WI38 (cell line): Measurements from ENCODE around the gene PARD3.

Experiments used
- H3K4me3 ChIP-seq: 2 replicates; pipeline ENCODE4 v1.5.1; 2011; ENCODE audit warnings: low read depth, mild to moderate bottlenecking, control low read depth, low read length
- TF ChIP-seq, protein P1 (sequence below): IDR thresholded peaks from 2 replicates; pipeline ENCODE4 v1.5.1; 2012; ENCODE audit warnings: low read depth, mild to moderate bottlenecking, control low read depth, low read length

The PARD3 gene

DNA sequence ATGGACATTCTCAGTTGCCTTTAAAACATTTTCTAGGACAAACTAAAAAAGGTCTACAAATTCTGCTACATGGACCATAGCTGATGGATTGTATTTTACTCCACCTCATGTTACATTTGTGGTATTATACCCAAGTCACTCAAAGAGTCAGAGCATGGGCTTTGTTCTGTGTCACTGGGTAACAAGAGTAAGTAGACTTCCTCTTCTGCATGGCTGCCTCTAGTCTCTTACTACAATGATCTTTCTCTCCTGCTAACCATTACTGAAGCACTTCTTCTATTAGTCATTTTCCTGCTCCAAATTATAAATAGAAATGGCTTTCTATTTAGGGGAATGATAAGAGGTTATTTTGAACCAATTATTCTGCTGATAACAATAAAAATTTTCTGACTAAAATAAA is 753.3 kb downstream of the PARD3 start:
- TF ChIP-seq, protein P1, sequence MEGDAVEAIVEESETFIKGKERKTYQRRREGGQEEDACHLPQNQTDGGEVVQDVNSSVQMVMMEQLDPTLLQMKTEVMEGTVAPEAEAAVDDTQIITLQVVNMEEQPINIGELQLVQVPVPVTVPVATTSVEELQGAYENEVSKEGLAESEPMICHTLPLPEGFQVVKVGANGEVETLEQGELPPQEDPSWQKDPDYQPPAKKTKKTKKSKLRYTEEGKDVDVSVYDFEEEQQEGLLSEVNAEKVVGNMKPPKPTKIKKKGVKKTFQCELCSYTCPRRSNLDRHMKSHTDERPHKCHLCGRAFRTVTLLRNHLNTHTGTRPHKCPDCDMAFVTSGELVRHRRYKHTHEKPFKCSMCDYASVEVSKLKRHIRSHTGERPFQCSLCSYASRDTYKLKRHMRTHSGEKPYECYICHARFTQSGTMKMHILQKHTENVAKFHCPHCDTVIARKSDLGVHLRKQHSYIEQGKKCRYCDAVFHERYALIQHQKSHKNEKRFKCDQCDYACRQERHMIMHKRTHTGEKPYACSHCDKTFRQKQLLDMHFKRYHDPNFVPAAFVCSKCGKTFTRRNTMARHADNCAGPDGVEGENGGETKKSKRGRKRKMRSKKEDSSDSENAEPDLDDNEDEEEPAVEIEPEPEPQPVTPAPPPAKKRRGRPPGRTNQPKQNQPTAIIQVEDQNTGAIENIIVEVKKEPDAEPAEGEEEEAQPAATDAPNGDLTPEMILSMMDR, result no peak
- H3K4me3 ChIP-seq, result no peak overlapping the region
